ENCODE data around the gene THSD7B. TPM values are rescaled to one million over a fixed set of nuclear protein-coding genes. Genes with fewer than 3 reads are reported as not detected.

The THSD7B gene
- total RNA-seq, 4 donors from 2014 or later = 0.27 TPM; not detected in 3

GRCh38 chr2:136844546-136844945 lies 79.2 kb downstream of the THSD7B start:
- in situ Hi-C loops (cut with MboI; ENCODE audit: low pct_ligation_motif_present in 1 of 4, low pct_unique_long_range_greater_than_20kb in 1 of 4, low sequenced_read_pairs in 3 of 4) = no loop called here
- H3K4me1 ChIP-seq = no peaks in the 10 kb centered on the region
- no peaks in the 10 kb centered on the region for H3K9me3 ChIP-seq
- no peak overlapping the region for H3K27ac ChIP-seq
- no peak overlapping the region for H3K4me3 ChIP-seq
- H3K27me3 ChIP-seq = no peaks in the 10 kb centered on the region
- 50 to 59% methylated on average over 1 of the region's 1 CpG for WGBS, 2 donors (ENCODE audit: low coverage in 1 of 2)
- intact Hi-C loops (cut with DNase I; ENCODE audit: low total_unique reads) = no loop called here
- H3K36me3 ChIP-seq = no peaks in the 10 kb centered on the region
- TF ChIP-seq CTCF (IDR thresholded peaks at IDR 0.05) (no peak), POLR2AphosphoS5 (IDR thresholded peaks at IDR 0.05) (no peak), POLR2A (IDR thresholded peaks at IDR 0.05) (no peak), EP300 (IDR thresholded peaks at IDR 0.05; ENCODE audit: low read depth) (no peak)
- no peak for DNase-seq

- TF ChIP-seq POLR2A (IDR thresholded peaks at IDR 0.05) (no peak), CTCF (IDR thresholded peaks at IDR 0.05) (no peak), EP300 (IDR thresholded peaks at IDR 0.05; ENCODE audit: low read depth) (no peak), POLR2AphosphoS5 (IDR thresholded peaks at IDR 0.05) (no peak)
- intact Hi-C loops (cut with DNase I; ENCODE audit: low total_unique reads) = no loop called here
These were observed 93.3 kb downstream of the THSD7B start for GRCh38 chr2:136858656-136859055.

GRCh38 chr2:136860443-136860958 lies 95.2 kb downstream of the THSD7B start:
- intact Hi-C loops (cut with DNase I; ENCODE audit: low total_unique reads) (no loop called here), in situ Hi-C loops (cut with MboI; ENCODE audit: low pct_ligation_motif_present in 1 of 4, low pct_unique_long_range_greater_than_20kb in 1 of 4, low sequenced_read_pairs in 3 of 4) (no loop called here)
- Histone ChIP-seq H3K4me1 (no peaks in the 10 kb centered on the region), H3K27ac (no peak overlapping the region), H3K9me3 (no peaks in the 10 kb centered on the region), H3K36me3 (no peaks in the 10 kb centered on the region), H3K27me3 (no peaks in the 10 kb centered on the region), H3K4me3 (no peak overlapping the region)
- WGBS, 2 donors (ENCODE audit: low coverage in 1 of 2) = 25 to 57% methylated on average over 2 of the region's 2 CpGs
- no peak for TF ChIP-seq POLR2A (IDR thresholded peaks at IDR 0.05)
- TF ChIP-seq EP300 (IDR thresholded peaks at IDR 0.05; ENCODE audit: low read depth) = no peak
- no peak for TF ChIP-seq POLR2AphosphoS5 (IDR thresholded peaks at IDR 0.05)
- no peak for TF ChIP-seq CTCF (IDR thresholded peaks at IDR 0.05)
- no peak for DNase-seq

More at GRCh38 chr2:136858656-136859055, 93.3 kb downstream of the THSD7B start:
- Histone ChIP-seq H3K9me3 (no peaks in the 10 kb centered on the region), H3K4me1 (no peaks in the 10 kb centered on the region), H3K27ac (no peak overlapping the region), H3K36me3 (no peaks in the 10 kb centered on the region), H3K27me3 (no peaks in the 10 kb centered on the region), H3K4me3 (no peak overlapping the region)
- in situ Hi-C loops (cut with MboI; ENCODE audit: low pct_ligation_motif_present in 1 of 4, low pct_unique_long_range_greater_than_20kb in 1 of 4, low sequenced_read_pairs in 3 of 4) = no loop called here
- WGBS, 2 donors (ENCODE audit: low coverage in 1 of 2) = 59 to 64% methylated on average over 7 of the region's 7 CpGs
- DNase-seq = no peak

- Histone ChIP-seq H3K4me3 (no peak overlapping the region), H3K4me1 (no peaks in the 10 kb centered on the region), H3K36me3 (no peaks in the 10 kb centered on the region), H3K9me3 (no peaks in the 10 kb centered on the region), H3K27me3 (no peaks in the 10 kb centered on the region), H3K27ac (no peak overlapping the region)
- 78 to 84% methylated on average over 6 of the region's 6 CpGs for WGBS, 2 donors (ENCODE audit: low coverage in 1 of 2)
- DNase-seq = no peak
- intact Hi-C loops (cut with DNase I; ENCODE audit: low total_unique reads) (no loop called here), in situ Hi-C loops (cut with MboI; ENCODE audit: low pct_ligation_motif_present in 1 of 4, low pct_unique_long_range_greater_than_20kb in 1 of 4, low sequenced_read_pairs in 3 of 4) (no loop called here)
- TF ChIP-seq EP300 (IDR thresholded peaks at IDR 0.05; ENCODE audit: low read depth) = no peak
- TF ChIP-seq CTCF (IDR thresholded peaks at IDR 0.05) = no peak
- no peak for TF ChIP-seq POLR2A (IDR thresholded peaks at IDR 0.05)
- TF ChIP-seq POLR2AphosphoS5 (IDR thresholded peaks at IDR 0.05) = no peak
These were observed 98.1 kb downstream of the THSD7B start for GRCh38 chr2:136863468-136863867.
